ENCODE data around the gene TFF3.

- no peak for TF ChIP-seq EZH2 (IDR thresholded peaks at IDR 0.05)
- TF ChIP-seq POLR2AphosphoS5 (IDR thresholded peaks at IDR 0.05; ENCODE audit: borderline replicate concordance, low read depth, low read length) = no peak
Observed at GRCh38 chr21:42280356-42281180, 34.6 kb downstream of the TFF3 start.

All from SK-N-MC (cell line).